ENCODE results near the gene NDUFC2. TPM values are rescaled to one million over a fixed set of nuclear protein-coding genes. Genes with fewer than 3 reads are reported as not detected.
A peak's percentile ranks its signal among the peaks of the same experiment; 100 is the strongest.

NDUFC2 gene
- total and polyA plus RNA-seq, 2 experiments from 2014 or later = 123 to 689 TPM

DNA sequence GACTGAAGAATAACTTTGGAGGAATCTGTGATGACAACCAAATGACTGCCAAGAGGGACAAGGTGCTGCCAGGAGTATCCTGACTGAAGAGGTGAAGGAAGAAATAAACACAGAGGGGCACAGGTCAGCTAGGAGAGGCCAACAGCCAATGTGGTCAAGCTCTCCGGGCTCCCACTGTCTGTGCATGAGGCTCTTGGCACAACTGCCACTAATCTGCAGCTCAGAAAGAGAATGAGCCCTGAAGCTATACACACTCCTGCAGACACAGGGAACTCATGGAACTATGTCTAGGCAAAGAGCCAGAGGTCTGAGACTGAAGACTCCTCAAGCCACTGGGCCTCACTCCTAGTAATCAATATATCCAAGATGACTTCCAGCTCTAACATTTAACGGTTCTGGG is 9.0 kb downstream of the NDUFC2 start:
- no peak overlapping the region for H3K27ac ChIP-seq
- peaks cover 22% of the 10 kb centered on the region for H3K36me3 ChIP-seq
- DNase-seq (ENCODE audit: low read depth in 1 of 2, low spot score in 1 of 2) = no peak
- H3K4me1 ChIP-seq (ENCODE audit: low read depth) = no peaks in the 10 kb centered on the region
- H3K4me3 ChIP-seq = no peak overlapping the region
- H3K27me3 ChIP-seq = no peaks in the 10 kb centered on the region
- no peaks in the 10 kb centered on the region for H3K9me3 ChIP-seq (ENCODE audit: low read depth)
- TF ChIP-seq, protein P1, sequence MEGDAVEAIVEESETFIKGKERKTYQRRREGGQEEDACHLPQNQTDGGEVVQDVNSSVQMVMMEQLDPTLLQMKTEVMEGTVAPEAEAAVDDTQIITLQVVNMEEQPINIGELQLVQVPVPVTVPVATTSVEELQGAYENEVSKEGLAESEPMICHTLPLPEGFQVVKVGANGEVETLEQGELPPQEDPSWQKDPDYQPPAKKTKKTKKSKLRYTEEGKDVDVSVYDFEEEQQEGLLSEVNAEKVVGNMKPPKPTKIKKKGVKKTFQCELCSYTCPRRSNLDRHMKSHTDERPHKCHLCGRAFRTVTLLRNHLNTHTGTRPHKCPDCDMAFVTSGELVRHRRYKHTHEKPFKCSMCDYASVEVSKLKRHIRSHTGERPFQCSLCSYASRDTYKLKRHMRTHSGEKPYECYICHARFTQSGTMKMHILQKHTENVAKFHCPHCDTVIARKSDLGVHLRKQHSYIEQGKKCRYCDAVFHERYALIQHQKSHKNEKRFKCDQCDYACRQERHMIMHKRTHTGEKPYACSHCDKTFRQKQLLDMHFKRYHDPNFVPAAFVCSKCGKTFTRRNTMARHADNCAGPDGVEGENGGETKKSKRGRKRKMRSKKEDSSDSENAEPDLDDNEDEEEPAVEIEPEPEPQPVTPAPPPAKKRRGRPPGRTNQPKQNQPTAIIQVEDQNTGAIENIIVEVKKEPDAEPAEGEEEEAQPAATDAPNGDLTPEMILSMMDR (IDR thresholded peaks at IDR 0.05; ENCODE audit: low read depth, low read length) = no peak

DNA sequence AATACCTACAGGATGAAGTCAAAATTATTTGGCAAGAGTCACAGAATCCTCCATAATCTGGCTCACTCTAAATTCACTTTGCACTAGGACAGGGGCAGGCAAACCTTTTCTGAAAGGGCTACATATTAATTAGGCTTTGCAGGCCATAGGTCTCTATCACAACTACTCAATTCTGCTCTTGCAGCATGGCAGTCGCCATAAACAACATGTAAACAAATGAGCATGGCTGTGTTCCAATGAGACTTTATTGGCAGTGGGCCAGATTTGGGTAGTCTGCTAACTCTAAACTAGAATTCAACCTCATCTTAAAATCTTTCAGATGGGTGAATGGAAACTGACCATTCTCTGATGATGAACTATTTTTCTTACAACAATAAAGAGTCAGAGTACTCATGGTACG is 10.2 kb downstream of the NDUFC2 start:
- Histone ChIP-seq H3K27ac (peak overlapping the region; percentile 6), H3K9me3 (ENCODE audit: low read depth) (no peaks in the 10 kb centered on the region), H3K4me3 (no peak overlapping the region), H3K27me3 (no peaks in the 10 kb centered on the region), H3K36me3 (peaks cover 22% of the 10 kb centered on the region), H3K4me1 (ENCODE audit: low read depth) (no peaks in the 10 kb centered on the region)
- DNase-seq (ENCODE audit: low read depth in 1 of 2, low spot score in 1 of 2) = peak in 1 of 2 donors; percentile 24
- TF ChIP-seq, protein P1 (IDR thresholded peaks at IDR 0.05; ENCODE audit: low read depth, low read length) = no peak

DNA sequence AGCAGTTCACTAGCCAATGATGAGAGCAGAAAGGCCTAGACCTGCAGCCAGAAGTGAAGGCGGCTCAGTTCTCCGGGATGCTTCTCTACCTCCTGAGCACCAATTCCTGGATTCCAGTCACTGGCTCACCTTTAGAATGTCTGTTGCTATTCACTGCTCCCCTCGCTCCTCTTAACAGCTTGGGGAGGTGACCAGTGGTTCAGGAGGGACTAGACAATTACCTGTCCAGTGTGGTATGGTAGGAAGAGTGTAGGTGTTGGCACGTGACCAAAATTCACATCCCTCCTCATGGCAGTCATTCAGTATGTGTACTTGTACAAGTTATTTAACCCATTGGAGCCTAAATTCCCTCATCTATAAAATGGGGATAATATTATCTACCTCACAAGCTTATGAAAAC is 12.0 kb downstream of the NDUFC2 start:
- Histone ChIP-seq H3K4me3 (no peak overlapping the region), H3K36me3 (peaks cover 22% of the 10 kb centered on the region), H3K27ac (no peak overlapping the region), H3K9me3 (ENCODE audit: low read depth) (no peaks in the 10 kb centered on the region), H3K4me1 (ENCODE audit: low read depth) (no peaks in the 10 kb centered on the region), H3K27me3 (no peaks in the 10 kb centered on the region)
- no peak for DNase-seq (ENCODE audit: low read depth in 1 of 2, low spot score in 1 of 2)
- TF ChIP-seq, protein P1 (IDR thresholded peaks at IDR 0.05; ENCODE audit: low read depth, low read length) = no peak

DNA sequence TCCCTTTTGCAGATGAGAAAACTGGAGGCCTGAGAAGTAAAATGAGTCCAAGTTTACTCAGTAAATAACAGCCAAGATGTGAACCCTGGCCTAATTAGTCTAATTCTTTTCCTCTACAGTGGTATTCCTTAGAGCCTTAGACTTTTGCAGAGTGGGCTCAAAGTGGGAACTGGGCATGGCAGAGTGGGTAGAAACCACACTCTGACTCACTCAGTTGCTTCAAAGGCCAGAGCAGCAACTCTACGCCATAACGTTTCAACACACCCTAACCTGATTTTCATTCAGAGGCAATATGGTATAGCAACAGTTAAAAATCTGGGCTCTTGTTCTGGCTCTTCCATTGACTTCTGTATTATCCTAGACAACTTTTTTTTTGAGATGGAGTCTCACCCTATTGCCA is 13.2 kb downstream of the NDUFC2 start:
- no peak for DNase-seq (ENCODE audit: low read depth in 1 of 2, low spot score in 1 of 2)
- Histone ChIP-seq H3K36me3 (peaks cover 18% of the 10 kb centered on the region), H3K4me1 (ENCODE audit: low read depth) (no peaks in the 10 kb centered on the region), H3K27ac (no peak overlapping the region), H3K4me3 (no peak overlapping the region), H3K9me3 (ENCODE audit: low read depth) (no peaks in the 10 kb centered on the region), H3K27me3 (no peaks in the 10 kb centered on the region)
- TF ChIP-seq, protein P1 (IDR thresholded peaks at IDR 0.05; ENCODE audit: low read depth, low read length) = no peak

DNA sequence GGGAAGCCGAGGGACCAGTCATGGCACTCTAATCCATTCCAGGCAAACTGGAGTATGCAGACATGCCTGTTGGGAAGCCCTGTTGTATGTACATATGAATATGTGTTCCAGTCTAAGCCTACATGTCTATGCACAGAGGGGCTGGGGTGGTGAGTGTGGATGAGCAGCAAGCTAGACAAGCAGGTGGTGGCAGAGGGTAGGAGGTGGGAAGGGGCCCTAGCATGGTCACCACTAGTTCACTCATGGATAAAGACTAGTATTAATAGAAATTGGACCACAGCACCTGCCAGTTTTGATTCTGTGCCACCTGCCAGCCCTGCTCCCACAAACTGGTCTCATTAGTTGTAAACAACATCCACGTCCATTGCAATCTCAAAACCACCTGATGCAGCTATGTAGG is 14.5 kb downstream of the NDUFC2 start:
- Histone ChIP-seq H3K4me3 (no peak overlapping the region), H3K36me3 (peaks cover 12% of the 10 kb centered on the region), H3K27me3 (no peaks in the 10 kb centered on the region), H3K9me3 (ENCODE audit: low read depth) (no peaks in the 10 kb centered on the region), H3K27ac (no peak overlapping the region), H3K4me1 (ENCODE audit: low read depth) (no peaks in the 10 kb centered on the region)
- DNase-seq (ENCODE audit: low read depth in 1 of 2, low spot score in 1 of 2) = no peak
- TF ChIP-seq, protein P1 (IDR thresholded peaks at IDR 0.05; ENCODE audit: low read depth, low read length) = no peak

Data from cardiac muscle cell (in vitro differentiated cells and primary cell).